PC-9 (cell line): Measurements from ENCODE around the gene NDE1. TPM values are rescaled to one million over a fixed set of nuclear protein-coding genes. Genes with fewer than 3 reads are reported as not detected.

Source experiments
- BruUV-seq: library from RNA; stranded (reverse); fragments of 400-500 nt; replicated peaks from 2 replicates; lab custom pipeline; 2021; lab: Mats Ljungman, UMichigan
- CTCF ChIA-PET: fragments of 300-600 bp; sonication (Branson Sonifier 250); formaldehyde crosslinking; loops from one replicate; lab custom pipeline; 2022; ENCODE audit warnings: antibody characterized with exemption; lab: Charles Lee
- POLR2A ChIA-PET: fragments of 300-600 bp; sonication (Branson Sonifier 250); formaldehyde crosslinking; loops from one replicate; lab custom pipeline; 2022; ENCODE audit warnings: antibody characterized with exemption; ENCODE audit not compliant: unreplicated experiment; lab: Charles Lee
- DNase-seq, 2 experiments: peaks; one replicate each; pipeline versions ENCODE4 v3.0.0 to v3.0.0-alpha.2; 2015 to 2022; ENCODE audit warnings: mixed read lengths in 1 of 2
- H2AFZ ChIP-seq: fragments of 200-600 bp; sonication (generic); 2 replicates; pipeline ENCODE4 v1.8.1; 2017; ENCODE audit warnings: antibody characterized with exemption
- H3F3A ChIP-seq: fragments of 200-600 bp; sonication (generic); 2 replicates; pipeline ENCODE4 v1.8.1; 2017; ENCODE audit warnings: antibody characterized with exemption, mild to moderate bottlenecking, low read depth; ENCODE audit not compliant: insufficient read depth
- H3K27ac ChIP-seq: fragments of 200-600 bp; sonication (generic); 2 replicates; pipeline ENCODE4 v1.6.1; 2016; ENCODE audit warnings: mixed run types
- H3K27me3 ChIP-seq: fragments of 200-600 bp; sonication (generic); 2 replicates; pipeline ENCODE4 v1.6.1; 2016; ENCODE audit warnings: low read depth, mixed run types; ENCODE audit not compliant: insufficient read depth
- H3K36me3 ChIP-seq: fragments of 200-600 bp; sonication (generic); 2 replicates; pipeline ENCODE4 v1.6.1; 2016; ENCODE audit warnings: low read depth, mixed run types
- H3K4me1 ChIP-seq: fragments of 200-600 bp; sonication (generic); replicated peaks from 2 replicates; pipeline ENCODE4 v1.6.1; 2016; ENCODE audit warnings: mixed run types; ENCODE audit not compliant: insufficient read depth
- H3K4me2 ChIP-seq: fragments of 200-600 bp; sonication (generic); 2 replicates; pipeline ENCODE4 v1.6.1; 2017; ENCODE audit warnings: mixed run types
- H3K4me3 ChIP-seq: fragments of 200-600 bp; sonication (generic); 2 replicates; pipeline ENCODE4 v1.6.1; 2016; ENCODE audit warnings: mixed run types
- H3K79me2 ChIP-seq: fragments of 200-600 bp; sonication (generic); 2 replicates; pipeline ENCODE4 v1.6.1; 2017; ENCODE audit warnings: low read depth, mixed run types
- H3K9me2 ChIP-seq: fragments of 200-600 bp; sonication (generic); 2 replicates; pipeline ENCODE4 v1.8.1; 2017; ENCODE audit warnings: mild to moderate bottlenecking; ENCODE audit not compliant: insufficient read depth
- H3K9me3 ChIP-seq: fragments of 200-600 bp; sonication (generic); 2 replicates; pipeline ENCODE4 v1.8.1; 2016; ENCODE audit warnings: low read depth; ENCODE audit not compliant: insufficient read depth
- H4K20me1 ChIP-seq: fragments of 200-600 bp; sonication (generic); 2 replicates; pipeline ENCODE4 v1.8.1; 2017; ENCODE audit not compliant: insufficient read depth
- EZH2 ChIP-seq: fragments of 200-600 bp; sonication (generic); IDR thresholded peaks from 2 replicates; pipeline ENCODE4 v1.8.0; 2017; ENCODE audit warnings: antibody characterized with exemption, low read depth
- intact Hi-C: fragments of 100-400 bp; cut with micrococcal nuclease; formaldehyde crosslinking; loops from one replicate; pipeline ENCODE4 v1.10.0; 2022; ENCODE audit not compliant: unreplicated experiment
- total RNA-seq: library from RNA; stranded (reverse); gene quantifications from 2 replicates; pipeline ENCODE4 v1.2.3, GENCODE V29; 2021
- TF ChIP-seq, protein P1 (sequence below): fragments of 200-600 bp; sonication (generic); conservative IDR thresholded peaks from 2 replicates; pipeline ENCODE4 v1.6.1; 2017; ENCODE audit warnings: mixed run types, antibody characterized with exemption, mild to moderate bottlenecking, moderate library complexity

The NDE1 gene
- total RNA-seq, 1 experiment from 2014 or later, result 119 TPM

DNA sequence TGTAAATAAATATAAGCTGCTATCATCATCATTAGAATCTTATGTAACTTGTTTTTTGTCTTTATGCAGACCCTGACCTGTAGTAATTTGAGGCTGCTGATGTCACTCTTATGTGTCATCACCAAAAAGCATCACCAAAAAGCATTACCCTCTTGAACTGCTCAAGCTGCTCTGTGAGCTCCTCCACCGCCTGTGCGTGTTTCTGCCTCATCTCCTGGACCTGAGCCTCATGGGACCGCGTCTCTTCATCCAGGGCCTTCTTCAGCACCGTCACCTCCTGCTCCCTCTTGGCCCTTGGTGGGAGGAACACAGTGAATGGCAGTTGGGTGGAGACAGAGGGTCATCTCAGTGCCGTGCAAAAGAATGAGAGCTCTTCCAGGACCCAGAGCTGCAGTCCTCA, 82.4 kb downstream of the NDE1 start:
- POLR2A ChIA-PET, result no interaction called here
- DNase-seq, result no peak

DNA sequence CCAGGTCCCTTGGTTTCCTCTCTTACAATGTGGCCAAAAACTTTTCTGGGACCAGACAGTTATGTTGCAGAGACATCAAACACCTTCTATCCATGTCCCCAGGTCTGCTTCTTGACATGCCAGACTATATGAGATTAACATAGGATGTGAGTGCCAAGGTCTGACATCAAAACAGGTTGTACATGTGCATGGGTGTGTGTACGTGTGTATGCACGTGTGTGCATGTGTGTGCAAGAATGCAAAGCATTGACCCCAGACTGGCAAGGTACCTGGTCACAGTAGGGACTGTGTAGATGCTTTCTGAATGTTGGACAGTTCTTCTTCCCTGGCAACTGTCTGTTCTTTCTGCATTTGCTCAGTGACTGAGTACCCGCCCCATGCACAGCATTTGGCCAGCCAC, 85.6 kb downstream of the NDE1 start:
- Histone ChIP-seq H3K27me3 (no peaks in the 10 kb centered on the region), H3K4me2 (no peak overlapping the region), H3K79me2 (no peaks in the 10 kb centered on the region), H3K9me3 (no peaks in the 10 kb centered on the region), H3K9me2 (no peaks in the 10 kb centered on the region), H2AFZ (no peak overlapping the region), H3K27ac (no peak overlapping the region), H4K20me1 (no peaks in the 10 kb centered on the region), H3K36me3 (no peaks in the 10 kb centered on the region), H3K4me3 (no peak overlapping the region), H3F3A (no peaks in the 10 kb centered on the region; the same call in 1 of the 2 replicates), H3K4me1 (no peaks in the 10 kb centered on the region)
- no peak for TF ChIP-seq EZH2
- TF ChIP-seq, protein P1, sequence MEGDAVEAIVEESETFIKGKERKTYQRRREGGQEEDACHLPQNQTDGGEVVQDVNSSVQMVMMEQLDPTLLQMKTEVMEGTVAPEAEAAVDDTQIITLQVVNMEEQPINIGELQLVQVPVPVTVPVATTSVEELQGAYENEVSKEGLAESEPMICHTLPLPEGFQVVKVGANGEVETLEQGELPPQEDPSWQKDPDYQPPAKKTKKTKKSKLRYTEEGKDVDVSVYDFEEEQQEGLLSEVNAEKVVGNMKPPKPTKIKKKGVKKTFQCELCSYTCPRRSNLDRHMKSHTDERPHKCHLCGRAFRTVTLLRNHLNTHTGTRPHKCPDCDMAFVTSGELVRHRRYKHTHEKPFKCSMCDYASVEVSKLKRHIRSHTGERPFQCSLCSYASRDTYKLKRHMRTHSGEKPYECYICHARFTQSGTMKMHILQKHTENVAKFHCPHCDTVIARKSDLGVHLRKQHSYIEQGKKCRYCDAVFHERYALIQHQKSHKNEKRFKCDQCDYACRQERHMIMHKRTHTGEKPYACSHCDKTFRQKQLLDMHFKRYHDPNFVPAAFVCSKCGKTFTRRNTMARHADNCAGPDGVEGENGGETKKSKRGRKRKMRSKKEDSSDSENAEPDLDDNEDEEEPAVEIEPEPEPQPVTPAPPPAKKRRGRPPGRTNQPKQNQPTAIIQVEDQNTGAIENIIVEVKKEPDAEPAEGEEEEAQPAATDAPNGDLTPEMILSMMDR, result no peak
- ChIA-PET POLR2A (no interaction called here), CTCF (no interaction called here)
- no peak for DNase-seq
- intact Hi-C loops, result no loop called here
- BruUV-seq, result no TSS peak

More for the DNA sequence above, 82.4 kb downstream of the NDE1 start:
- BruUV-seq, result no TSS peak
- H3K9me3 ChIP-seq, result no peaks in the 10 kb centered on the region
- no peak overlapping the region for H3K4me3 ChIP-seq
- H3K4me2 ChIP-seq, result no peak overlapping the region
- no peak overlapping the region for H2AFZ ChIP-seq
- H4K20me1 ChIP-seq, result no peaks in the 10 kb centered on the region
- no peaks in the 10 kb centered on the region for H3K27me3 ChIP-seq
- H3K4me1 ChIP-seq, result no peaks in the 10 kb centered on the region
- H3K79me2 ChIP-seq, result no peaks in the 10 kb centered on the region
- CTCF ChIA-PET, result interaction anchor here (1.0 kb wide), 1 partner anchor 25 kb away, joined by 3 read pairs; no protein-coding TSS in a partner anchor
- no peaks in the 10 kb centered on the region; the same call in 1 of the 2 replicates for H3F3A ChIP-seq
- no peak overlapping the region for H3K27ac ChIP-seq
- intact Hi-C loops, result no loop called here
- H3K9me2 ChIP-seq, result no peaks in the 10 kb centered on the region
- TF ChIP-seq, protein P1, result no peak
- no peak for TF ChIP-seq EZH2
- H3K36me3 ChIP-seq, result no peaks in the 10 kb centered on the region

DNA sequence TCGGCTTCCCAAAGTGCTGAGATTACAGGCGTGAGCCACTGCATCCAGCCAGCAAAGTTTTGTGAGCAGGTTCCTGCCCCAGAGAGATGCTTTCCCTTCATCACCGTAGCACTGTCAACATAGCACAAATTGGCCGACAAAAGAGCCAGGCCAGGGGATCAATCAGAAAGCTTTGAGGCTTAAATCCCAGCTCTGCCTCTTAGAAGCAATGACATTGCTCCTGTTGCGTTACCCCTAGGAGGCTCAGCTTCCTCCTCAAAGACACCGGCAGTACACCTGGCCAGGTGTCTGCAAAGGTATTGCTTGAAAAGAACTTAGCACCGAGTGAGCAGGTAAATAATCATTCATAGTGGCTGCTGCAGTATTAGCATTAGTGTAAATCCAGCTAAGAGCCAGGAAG, 86.5 kb downstream of the NDE1 start:
- Histone ChIP-seq H3K36me3 (no peaks in the 10 kb centered on the region), H3K79me2 (no peaks in the 10 kb centered on the region), H3K9me3 (no peaks in the 10 kb centered on the region), H4K20me1 (no peaks in the 10 kb centered on the region), H2AFZ (no peak overlapping the region), H3K4me1 (no peaks in the 10 kb centered on the region), H3K27ac (no peak overlapping the region), H3K4me2 (no peak overlapping the region), H3K9me2 (no peaks in the 10 kb centered on the region), H3K27me3 (no peaks in the 10 kb centered on the region), H3F3A (no peaks in the 10 kb centered on the region; the same call in 1 of the 2 replicates), H3K4me3 (no peak overlapping the region)
- intact Hi-C loops, result no loop called here
- no peak for DNase-seq
- CTCF ChIA-PET, result no interaction called here
- POLR2A ChIA-PET, result no interaction called here
- TF ChIP-seq EZH2, result no peak
- TF ChIP-seq, protein P1, result no peak
- BruUV-seq, result no TSS peak
